Neural cell (in vitro differentiated cells): ENCODE data around the gene IPO7. TPM values are rescaled to one million over a fixed set of nuclear protein-coding genes. Genes with fewer than 3 reads are reported as not detected.
A peak's percentile ranks its signal among the peaks of the same experiment; 100 is the strongest.

Source experiments
- H2AFZ ChIP-seq: fragments of 200-600, 300-800 bp; sonication (generic), shearing (Covaris generic); 2 replicates; pipeline ENCODE4 v1.6.0; 2014; ENCODE audit warnings: low read depth, mild to moderate bottlenecking, antibody characterized with exemption, low read length, moderate library complexity
- H3F3A ChIP-seq: fragments of 200-600 bp; shearing (Covaris generic); 2 replicates; pipeline ENCODE4 v1.6.1; 2016; ENCODE audit warnings: mild to moderate bottlenecking, moderate library complexity, mixed read lengths, antibody characterized with exemption, low read length; ENCODE audit not compliant: insufficient read depth, poor library complexity, severe bottlenecking
- H3K27ac ChIP-seq: fragments of 200-600, 300-800 bp; sonication (generic), shearing (Covaris generic); 2 replicates; pipeline ENCODE4 v1.5.1; 2014; ENCODE audit warnings: mild to moderate bottlenecking, low read length, moderate library complexity
- H3K27me3 ChIP-seq: fragments of 300-800, 200-600 bp; sonication (generic), shearing (Covaris generic); 2 replicates; pipeline ENCODE4 v1.6.0; 2014; ENCODE audit warnings: mild to moderate bottlenecking, low read depth, low read length, moderate library complexity; ENCODE audit not compliant: insufficient read depth
- H3K36me3 ChIP-seq: fragments of 300-800, 200-600 bp; sonication (generic), shearing (Covaris generic); 2 replicates; pipeline ENCODE4 v1.5.1; 2014; ENCODE audit warnings: mild to moderate bottlenecking, antibody characterized with exemption, low read length, moderate library complexity; ENCODE audit not compliant: insufficient read depth
- H3K4me2 ChIP-seq: fragments of 300-800, 200-600 bp; sonication (generic), shearing (Covaris generic); 2 replicates; pipeline ENCODE4 v1.6.0; 2014; ENCODE audit warnings: mild to moderate bottlenecking, low read length
- H3K4me3 ChIP-seq: fragments of 300-800, 200-600 bp; sonication (generic), shearing (Covaris generic); 2 replicates; pipeline ENCODE4 v1.5.1; 2014; ENCODE audit warnings: mild to moderate bottlenecking, low read length, moderate library complexity
- H3K79me2 ChIP-seq: fragments of 200-600 bp; shearing (Covaris generic); replicated peaks from 2 replicates; pipeline ENCODE4 v1.6.0; 2014; ENCODE audit warnings: mild to moderate bottlenecking, low read length, moderate library complexity; ENCODE audit not compliant: insufficient read depth
- H3K9ac ChIP-seq: fragments of 300-800, 200-600 bp; sonication (generic), shearing (Covaris generic); 2 replicates; pipeline ENCODE4 v1.6.1; 2016; ENCODE audit warnings: mild to moderate bottlenecking, low read length, mixed read lengths
- H3K9me2 ChIP-seq: fragments of 200-600 bp; shearing (Covaris generic); 2 replicates; pipeline ENCODE4 v1.6.1; 2016; ENCODE audit warnings: mild to moderate bottlenecking, low read length, mixed read lengths; ENCODE audit not compliant: insufficient read depth
- H3K9me3 ChIP-seq: fragments of 200-600, 300-800 bp; sonication (generic), shearing (Covaris generic); 2 replicates; pipeline ENCODE4 v1.6.1; 2016; ENCODE audit warnings: mild to moderate bottlenecking, mixed run types, low read length, moderate library complexity, mixed read lengths
- H4K20me1 ChIP-seq: fragments of 200-600 bp; shearing (Covaris generic); 2 replicates; pipeline ENCODE4 v1.6.1; 2016; ENCODE audit warnings: mild to moderate bottlenecking, mixed run types; ENCODE audit not compliant: insufficient read depth
- CTCF ChIP-seq: fragments of 450-650 bp; IDR thresholded peaks from 2 replicates; pipeline ENCODE4 v1.5.1; 2014; ENCODE audit warnings: antibody characterized with exemption, mild to moderate bottlenecking, moderate library complexity; ENCODE audit not compliant: poor library complexity, severe bottlenecking
- EP300 ChIP-seq: fragments of 450-650 bp; conservative IDR thresholded peaks from 2 replicates; pipeline ENCODE4 v1.6.1; 2014; ENCODE audit warnings: antibody characterized with exemption, mild to moderate bottlenecking, moderate library complexity; ENCODE audit not compliant: poor library complexity, severe bottlenecking
- EZH2 ChIP-seq: fragments of 200-600, 300-800 bp; shearing (Covaris generic), sonication (generic); IDR thresholded peaks from 2 replicates; pipeline ENCODE4 v1.6.1; 2014; ENCODE audit warnings: antibody characterized with exemption, low read length, borderline replicate concordance, mild to moderate bottlenecking; ENCODE audit not compliant: insufficient read depth, poor library complexity, severe bottlenecking
- MXI1 ChIP-seq: fragments of 450-650 bp; conservative IDR thresholded peaks from 2 replicates; pipeline ENCODE4 v1.6.1; 2014; ENCODE audit warnings: antibody characterized with exemption, mild to moderate bottlenecking; ENCODE audit not compliant: poor library complexity, severe bottlenecking
- POLR2AphosphoS5 ChIP-seq: IDR thresholded peaks from 2 replicates; pipeline ENCODE4 v1.6.1; 2012
- RAD21 ChIP-seq: fragments of 450-650 bp; conservative IDR thresholded peaks from 2 replicates; pipeline ENCODE4 v1.6.1; 2014; ENCODE audit warnings: antibody characterized with exemption, mild to moderate bottlenecking, moderate library complexity
- REST ChIP-seq: IDR thresholded peaks from 2 replicates; pipeline ENCODE4 v1.6.1; 2012; ENCODE audit warnings: borderline replicate concordance
- SMC3 ChIP-seq: fragments of 450-650 bp; conservative IDR thresholded peaks from 2 replicates; pipeline ENCODE4 v1.6.1; 2014; ENCODE audit warnings: antibody characterized with exemption, mild to moderate bottlenecking, moderate library complexity; ENCODE audit not compliant: poor library complexity
- TAF1 ChIP-seq: IDR thresholded peaks from 2 replicates; pipeline ENCODE4 v1.6.1; 2012; ENCODE audit warnings: low read depth
- polyA plus RNA-seq: library from polyadenylated mRNA; depleted of rRNA; stranded (reverse); fragments of >200 nt; gene quantifications from 2 replicates; pipeline ENCODE4 v1.2.3, GENCODE V29; 2014

The IPO7 gene
- polyA plus RNA-seq, 1 donor from 2014 or later = 69.2 TPM

DNA sequence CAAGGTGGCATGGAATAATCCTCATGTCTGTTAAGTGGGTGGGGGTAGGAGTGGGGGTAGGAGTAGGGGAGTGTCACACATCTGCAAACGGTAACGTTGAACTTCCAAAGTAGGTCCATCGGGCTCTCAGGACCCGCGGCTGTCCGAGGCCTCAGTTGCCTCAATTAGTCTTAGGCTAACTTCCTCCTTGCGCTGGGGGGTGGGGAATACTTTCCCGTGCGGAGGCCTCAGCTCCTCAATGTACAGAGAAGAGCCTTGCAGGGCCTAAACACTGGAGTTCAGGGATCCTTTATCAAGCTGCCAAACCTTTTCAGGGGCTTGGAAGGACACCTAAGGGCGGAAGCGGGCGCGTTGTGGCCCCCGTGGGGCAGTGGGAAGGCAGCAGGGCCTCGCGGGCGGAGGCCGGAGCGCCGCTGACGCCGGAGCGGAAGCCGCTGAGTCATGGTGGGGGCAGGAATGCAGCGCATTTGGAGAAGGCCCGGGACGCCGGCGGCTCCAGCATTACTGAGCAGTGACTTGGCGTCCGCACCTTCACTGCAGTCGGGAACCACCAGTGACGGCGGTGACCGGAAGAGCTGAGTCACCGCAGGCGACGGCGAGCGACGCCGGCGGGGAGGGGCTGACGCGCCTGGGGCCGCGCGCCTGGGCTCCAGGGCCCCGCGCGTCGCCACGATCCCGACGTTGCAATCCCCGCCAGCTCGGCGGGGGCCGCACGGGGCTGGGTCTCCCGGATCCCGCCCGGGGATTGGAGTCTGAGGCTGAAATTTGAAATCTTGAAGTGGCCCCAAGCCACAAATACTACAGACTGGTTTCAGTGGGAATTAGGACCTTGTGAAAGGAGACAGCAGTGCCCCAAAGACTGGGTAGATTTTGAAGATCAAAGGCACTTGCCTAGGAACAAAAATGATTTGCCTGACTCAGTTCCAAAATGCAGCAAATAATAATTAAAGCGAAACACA lies 20.2 kb upstream of the IPO7 start:
- Histone ChIP-seq H3K4me2 (no peak overlapping the region), H3K9me2 (no peaks in the 10 kb centered on the region), H3F3A (no peaks in the 10 kb centered on the region), H3K9ac (peak overlapping the region; percentile 64), H3K36me3 (no peaks in the 10 kb centered on the region), H2AFZ (peak overlapping the region; percentile 60), H3K79me2 (no peaks in the 10 kb centered on the region), H4K20me1 (no peaks in the 10 kb centered on the region), H3K27ac (no peak overlapping the region), H3K27me3 (no peaks in the 10 kb centered on the region), H3K9me3 (no peaks in the 10 kb centered on the region), H3K4me3 (peak overlapping the region; percentile 67)
- no peak for TF ChIP-seq EZH2
- peak; percentile 27 for TF ChIP-seq POLR2AphosphoS5
- no peak for TF ChIP-seq CTCF
- TF ChIP-seq REST = peak; percentile 42
- peak; percentile 46 for TF ChIP-seq EP300
- no peak for TF ChIP-seq RAD21
- TF ChIP-seq MXI1 = peak; percentile 45
- TF ChIP-seq SMC3 = no peak
- TF ChIP-seq TAF1 = no peak

DNA sequence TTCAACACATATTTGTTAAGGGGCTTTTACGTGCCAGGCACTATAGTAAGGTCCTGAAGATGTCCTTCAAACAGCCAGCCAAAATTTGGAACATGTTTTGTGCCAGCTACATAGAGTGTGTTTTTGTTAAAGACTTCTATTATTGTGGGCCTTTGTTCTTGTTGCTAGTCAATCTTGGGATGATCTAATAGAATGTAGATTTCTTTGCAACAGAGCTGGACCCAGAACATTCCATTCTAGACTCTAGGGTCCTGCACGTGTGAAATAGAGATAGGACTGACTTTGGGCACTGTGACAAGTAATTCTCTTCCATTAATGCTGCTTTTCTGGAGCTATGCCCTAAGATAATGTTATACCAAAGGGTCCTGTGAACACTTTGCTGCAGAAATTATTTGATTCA lies 16.9 kb upstream of the IPO7 start:
- Histone ChIP-seq H3K9me2 (no peaks in the 10 kb centered on the region), H3K4me2 (no peak overlapping the region), H3K36me3 (no peaks in the 10 kb centered on the region), H3F3A (no peaks in the 10 kb centered on the region), H3K27ac (no peak overlapping the region), H3K4me3 (no peak overlapping the region), H3K79me2 (no peaks in the 10 kb centered on the region), H4K20me1 (no peaks in the 10 kb centered on the region), H3K27me3 (no peaks in the 10 kb centered on the region), H2AFZ (no peak overlapping the region), H3K9ac (no peak overlapping the region), H3K9me3 (no peaks in the 10 kb centered on the region)
- TF ChIP-seq EZH2 (no peak), TAF1 (no peak), RAD21 (no peak), EP300 (no peak), POLR2AphosphoS5 (no peak), MXI1 (no peak), REST (no peak), SMC3 (no peak), CTCF (no peak)
